GM23248 (cell line): ENCODE measurements around the gene HECTD4. TPM values are rescaled to one million over a fixed set of nuclear protein-coding genes. Genes with fewer than 3 reads are reported as not detected.

Experiments used
- DNase-seq: peaks from one replicate; pipeline ENCODE4 v3.0.0-alpha.2; 2015
- H2AFZ ChIP-seq: fragments of 200-600 bp; sonication (generic); 2 replicates; pipeline ENCODE4 v1.6.1; 2016; ENCODE audit warnings: antibody characterized with exemption
- H3F3A ChIP-seq: fragments of 200-600 bp; sonication (generic); 2 replicates; pipeline ENCODE4 v1.6.1; 2016; ENCODE audit warnings: mild to moderate bottlenecking, antibody characterized with exemption, mixed run types; ENCODE audit not compliant: insufficient read depth
- H3K27ac ChIP-seq: fragments of 200-600 bp; sonication (generic); 2 replicates; pipeline ENCODE4 v1.5.1; 2016; ENCODE audit warnings: mild to moderate bottlenecking
- H3K27me3 ChIP-seq: fragments of 200-600 bp; sonication (generic); replicated peaks from 2 replicates; pipeline ENCODE4 v1.6.1; 2016; ENCODE audit warnings: mild to moderate bottlenecking; ENCODE audit not compliant: insufficient read depth
- H3K36me3 ChIP-seq: fragments of 200-600 bp; sonication (generic); 2 replicates; pipeline ENCODE4 v1.6.1; 2016; ENCODE audit warnings: low read depth, mild to moderate bottlenecking
- H3K4me1 ChIP-seq: fragments of 200-600 bp; sonication (generic); 2 replicates; pipeline ENCODE4 v1.6.1; 2016; ENCODE audit warnings: mild to moderate bottlenecking; ENCODE audit not compliant: insufficient read depth
- H3K4me2 ChIP-seq: fragments of 200-600 bp; sonication (generic); one replicate; pipeline ENCODE4 v1.6.1; 2016; ENCODE audit warnings: mild to moderate bottlenecking; ENCODE audit not compliant: unreplicated experiment
- H3K4me3 ChIP-seq: fragments of 200-600 bp; sonication (generic); 2 replicates; pipeline ENCODE4 v1.5.1; 2016; ENCODE audit warnings: mild to moderate bottlenecking
- H3K79me2 ChIP-seq: fragments of 200-600 bp; sonication (generic); 2 replicates; pipeline ENCODE4 v1.6.1; 2016; ENCODE audit warnings: mild to moderate bottlenecking; ENCODE audit not compliant: insufficient read depth
- H3K9ac ChIP-seq: fragments of 200-600 bp; sonication (generic); 2 replicates; pipeline ENCODE4 v1.6.1; 2016; ENCODE audit warnings: mild to moderate bottlenecking
- H3K9me2 ChIP-seq: fragments of 200-600 bp; sonication (generic); 2 replicates; pipeline ENCODE4 v1.6.1; 2016; ENCODE audit warnings: mixed run types, mild to moderate bottlenecking, moderate library complexity; ENCODE audit not compliant: insufficient read depth
- H3K9me3 ChIP-seq: fragments of 200-600 bp; sonication (generic); one replicate; pipeline ENCODE4 v1.6.1; 2017; ENCODE audit warnings: low read depth
- H4K20me1 ChIP-seq: fragments of 200-600 bp; sonication (generic); 2 replicates; pipeline ENCODE4 v1.6.0; 2016; ENCODE audit not compliant: insufficient read depth
- EZH2 ChIP-seq: fragments of 200-600 bp; sonication (generic); IDR thresholded peaks from 2 replicates; pipeline ENCODE4 v1.6.1; 2018; ENCODE audit warnings: antibody characterized with exemption, mild to moderate bottlenecking; ENCODE audit not compliant: insufficient read depth, poor library complexity, severe bottlenecking
- EZH2phosphoT487 ChIP-seq: fragments of 200-600 bp; sonication (generic); IDR thresholded peaks from 2 replicates; pipeline ENCODE4 v1.6.1; 2018; ENCODE audit warnings: antibody characterized with exemption, moderate library complexity, mild to moderate bottlenecking, low read depth; ENCODE audit not compliant: insufficient read depth
- WGBS, 2 experiments: methylation state at CpG; one replicate each; pipeline ENCODE4 v1.1.6; 2015 to 2017; ENCODE audit warnings: low lambda C conversion rate in 2 of 2, low coverage in 1 of 2; ENCODE audit errors: missing lambda C conversion rate in 2 of 2; 5-methylcytosine and 5-hydroxymethylcytosine counted together
- in situ Hi-C: fragments of 300-500 bp; cut with MboI; formaldehyde crosslinking; loops from 2 replicates; pipeline ENCODE4 v1.15.0; 2020
- polyA plus RNA-seq: library from polyadenylated mRNA; unstranded; fragments of >200 nt; fragmentation: Nextera tagmentation; extraction: Ambion mirVana; gene quantifications from 2 replicates; pipeline ENCODE4 v1.2.1, GENCODE V29; 2016
- total RNA-seq: library from RNA; depleted of rRNA; stranded (reverse); fragments of >200 nt; shearing (Covaris generic); gene quantifications from 2 replicates; pipeline ENCODE4 v1.2.3, GENCODE V29; 2014

HECTD4 gene
- total and polyA plus RNA-seq, 2 experiments from 2014 or later = 7.5 to 8.9 TPM

GRCh38 chr12:112304436-112304835, 77.8 kb downstream of the HECTD4 start:
- no peaks in the 10 kb centered on the region for H3K9me2 ChIP-seq
- no peak overlapping the region for H3K4me3 ChIP-seq
- peaks cover 13% of the 10 kb centered on the region; the same call in 1 of the 2 replicates for H3K36me3 ChIP-seq
- in situ Hi-C loops = no loop called here
- no peaks in the 10 kb centered on the region for H3K79me2 ChIP-seq
- 77 to 80% methylated on average over 4 of the region's 4 CpGs for WGBS, 2 experiments
- H3K4me1 ChIP-seq = 0 out of 2 replicates have a peak, but pooled peaks cover 7% of the 10 kb centered on the region
- H3K9ac ChIP-seq = no peak overlapping the region
- no peak for TF ChIP-seq EZH2
- TF ChIP-seq EZH2phosphoT487 = no peak
- H3K27me3 ChIP-seq = no peaks in the 10 kb centered on the region
- no peak overlapping the region for H2AFZ ChIP-seq
- no peak overlapping the region for H3K27ac ChIP-seq
- H4K20me1 ChIP-seq = no peaks in the 10 kb centered on the region
- H3K9me3 ChIP-seq = no peaks in the 10 kb centered on the region
- no peak for DNase-seq
- no peak overlapping the region for H3K4me2 ChIP-seq
- H3F3A ChIP-seq = peaks cover 13% of the 10 kb centered on the region; the same call in 1 of the 2 replicates

GRCh38 chr12:112303799-112304198, 78.4 kb downstream of the HECTD4 start:
- TF ChIP-seq EZH2phosphoT487 (no peak), EZH2 (no peak)
- DNase-seq = no peak
- Histone ChIP-seq H3K4me2 (no peak overlapping the region), H3K9me3 (no peaks in the 10 kb centered on the region), H3K36me3 (peaks cover 13% of the 10 kb centered on the region; the same call in 1 of the 2 replicates), H4K20me1 (no peaks in the 10 kb centered on the region), H3F3A (peaks cover 13% of the 10 kb centered on the region; the same call in 1 of the 2 replicates), H3K4me3 (no peak overlapping the region), H3K27ac (no peak overlapping the region), H3K27me3 (no peaks in the 10 kb centered on the region), H3K79me2 (no peaks in the 10 kb centered on the region), H3K4me1 (0 out of 2 replicates have a peak, but pooled peaks cover 7% of the 10 kb centered on the region), H3K9ac (no peak overlapping the region), H3K9me2 (no peaks in the 10 kb centered on the region), H2AFZ (no peak overlapping the region)
- in situ Hi-C loops = no loop called here
- WGBS, 2 experiments = 93 to 97% methylated on average over 2 of the region's 2 CpGs

- H3K9me3 ChIP-seq = no peaks in the 10 kb centered on the region
- H3F3A ChIP-seq = peaks cover 13% of the 10 kb centered on the region; the same call in 1 of the 2 replicates
- peaks cover 13% of the 10 kb centered on the region; the same call in 1 of the 2 replicates for H3K36me3 ChIP-seq
- no peak overlapping the region for H3K4me3 ChIP-seq
- no peak overlapping the region for H3K4me2 ChIP-seq
- H3K4me1 ChIP-seq = 0 out of 2 replicates have a peak, but pooled peaks cover 7% of the 10 kb centered on the region
- in situ Hi-C loops = no loop called here
- H3K9ac ChIP-seq = no peak overlapping the region
- no peak overlapping the region for H2AFZ ChIP-seq
- H3K27ac ChIP-seq = peak overlapping the region; percentile 44
- no peaks in the 10 kb centered on the region for H4K20me1 ChIP-seq
- TF ChIP-seq EZH2 = no peak
- TF ChIP-seq EZH2phosphoT487 = no peak
- H3K79me2 ChIP-seq = no peaks in the 10 kb centered on the region
- H3K27me3 ChIP-seq = no peaks in the 10 kb centered on the region
- peak; percentile 71 for DNase-seq
- 63 to 70% methylated on average over 3 of the region's 3 CpGs for WGBS, 2 experiments
- H3K9me2 ChIP-seq = no peaks in the 10 kb centered on the region
Measured at GRCh38 chr12:112303004-112303403, 79.2 kb downstream of the HECTD4 start.

- Histone ChIP-seq H3K4me1 (0 out of 2 replicates have a peak, but pooled peaks cover 7% of the 10 kb centered on the region), H3K9me2 (no peaks in the 10 kb centered on the region), H4K20me1 (no peaks in the 10 kb centered on the region), H3K9ac (no peak overlapping the region), H3K36me3 (peaks cover 5% of the 10 kb centered on the region; the same call in 1 of the 2 replicates), H3K79me2 (no peaks in the 10 kb centered on the region), H3K4me2 (no peak overlapping the region), H3F3A (peaks cover 13% of the 10 kb centered on the region; the same call in 1 of the 2 replicates), H3K4me3 (no peak overlapping the region), H3K27me3 (no peaks in the 10 kb centered on the region), H2AFZ (no peak overlapping the region), H3K9me3 (no peaks in the 10 kb centered on the region), H3K27ac (no peak overlapping the region)
- in situ Hi-C loops = no loop called here
- no peak for DNase-seq
- WGBS, 2 experiments = 92 to 99% methylated on average over 3 of the region's 3 CpGs
- TF ChIP-seq EZH2phosphoT487 = no peak
- no peak for TF ChIP-seq EZH2
Measured at GRCh38 chr12:112299704-112300103, 82.5 kb downstream of the HECTD4 start.
